Loucy (cell line): ENCODE measurements around the gene NME8.

Experiments
- H2AFZ ChIP-seq: fragments of 200-600 bp; sonication (generic); 2 replicates; pipeline ENCODE4 v1.6.0; 2016; ENCODE audit warnings: antibody characterized with exemption, mild to moderate bottlenecking, low read length, moderate library complexity
- H3F3A ChIP-seq: fragments of 200-600 bp; 2 replicates; pipeline ENCODE4 v1.6.0; 2016; ENCODE audit warnings: antibody characterized with exemption, low read depth, mild to moderate bottlenecking
- H3K27me3 ChIP-seq: fragments of 200-600 bp; sonication (generic); 2 replicates; pipeline ENCODE4 v1.6.1; 2014; ENCODE audit warnings: low read length, mild to moderate bottlenecking; ENCODE audit not compliant: insufficient read depth, poor library complexity, severe bottlenecking
- H3K36me3 ChIP-seq: fragments of 200-600 bp; sonication (generic); 2 replicates; pipeline ENCODE4 v1.6.1; 2016; ENCODE audit warnings: low read length; ENCODE audit not compliant: insufficient read depth
- H3K4me1 ChIP-seq: fragments of 200-600 bp; sonication (generic); 2 replicates; pipeline ENCODE4 v1.5.1; 2014; ENCODE audit warnings: low read length, mild to moderate bottlenecking; ENCODE audit not compliant: insufficient read depth, poor library complexity, severe bottlenecking
- H3K4me2 ChIP-seq: fragments of 200-600 bp; sonication (generic); 2 replicates; pipeline ENCODE4 v1.6.0; 2014; ENCODE audit warnings: antibody characterized with exemption, low read length, low read depth, mild to moderate bottlenecking; ENCODE audit not compliant: poor library complexity, severe bottlenecking
- H3K4me3 ChIP-seq: fragments of 200-600 bp; sonication (generic); 2 replicates; pipeline ENCODE4 v1.5.1; 2014; ENCODE audit warnings: low read length, mild to moderate bottlenecking, mixed read lengths; ENCODE audit not compliant: poor library complexity, severe bottlenecking
- H3K79me2 ChIP-seq: fragments of 200-600 bp; sonication (generic); 2 replicates; pipeline ENCODE4 v1.6.1; 2014; ENCODE audit warnings: low read length; ENCODE audit not compliant: insufficient read depth
- H3K9ac ChIP-seq: fragments of 200-600 bp; sonication (generic); 2 replicates; pipeline ENCODE4 v1.6.0; 2014; ENCODE audit warnings: mild to moderate bottlenecking, low read depth, low read length, moderate library complexity; ENCODE audit not compliant: poor library complexity, severe bottlenecking
- H3K9me2 ChIP-seq: fragments of 200-600 bp; sonication (generic); replicated peaks from 2 replicates; pipeline ENCODE4 v1.6.1; 2016; ENCODE audit warnings: low read depth, low read length, mixed read lengths
- H3K9me3 ChIP-seq: fragments of 200-600 bp; sonication (generic); 2 replicates; pipeline ENCODE4 v1.6.1; 2014; ENCODE audit warnings: mild to moderate bottlenecking, antibody characterized with exemption, low read length, low read depth; ENCODE audit not compliant: insufficient read depth
- H4K20me1 ChIP-seq: fragments of 200-600 bp; sonication (generic); 2 replicates; pipeline ENCODE4 v1.6.0; 2014; ENCODE audit warnings: antibody characterized with exemption, low read length, mild to moderate bottlenecking; ENCODE audit not compliant: insufficient read depth, poor library complexity, severe bottlenecking
- EZH2phosphoT487 ChIP-seq: fragments of 200-600 bp; IDR thresholded peaks from 2 replicates; pipeline ENCODE4 v1.6.1; 2018; ENCODE audit warnings: antibody characterized with exemption, mild to moderate bottlenecking, moderate library complexity, borderline replicate concordance
- TF ChIP-seq, protein P1 (sequence below): fragments of 200-600 bp; sonication (generic); conservative IDR thresholded peaks from 2 replicates; pipeline ENCODE4 v1.5.1; 2014; ENCODE audit warnings: mild to moderate bottlenecking, antibody characterized with exemption, low read length

Gene NME8

DNA sequence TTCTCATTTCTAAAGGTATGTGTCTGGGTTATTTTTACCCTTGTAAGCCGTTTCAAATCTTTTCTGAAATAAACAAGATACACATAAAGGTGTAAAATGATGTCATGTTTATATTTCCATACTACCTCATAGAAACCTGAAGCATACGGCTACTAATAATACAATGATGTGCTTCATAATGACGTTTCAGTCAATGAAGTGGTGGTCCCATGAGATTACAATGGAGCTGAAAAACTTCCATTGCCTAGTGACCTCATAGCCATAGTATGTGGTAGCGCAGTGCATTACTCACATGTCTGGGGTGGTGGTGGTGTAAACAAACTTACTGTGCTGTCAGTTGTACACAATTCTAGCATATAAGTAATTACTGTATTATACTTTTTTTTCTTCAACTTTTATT is 96.9 kb downstream of the NME8 start:
- no peaks in the 10 kb centered on the region for H3F3A ChIP-seq
- no peak for TF ChIP-seq EZH2phosphoT487
- TF ChIP-seq, protein P1, sequence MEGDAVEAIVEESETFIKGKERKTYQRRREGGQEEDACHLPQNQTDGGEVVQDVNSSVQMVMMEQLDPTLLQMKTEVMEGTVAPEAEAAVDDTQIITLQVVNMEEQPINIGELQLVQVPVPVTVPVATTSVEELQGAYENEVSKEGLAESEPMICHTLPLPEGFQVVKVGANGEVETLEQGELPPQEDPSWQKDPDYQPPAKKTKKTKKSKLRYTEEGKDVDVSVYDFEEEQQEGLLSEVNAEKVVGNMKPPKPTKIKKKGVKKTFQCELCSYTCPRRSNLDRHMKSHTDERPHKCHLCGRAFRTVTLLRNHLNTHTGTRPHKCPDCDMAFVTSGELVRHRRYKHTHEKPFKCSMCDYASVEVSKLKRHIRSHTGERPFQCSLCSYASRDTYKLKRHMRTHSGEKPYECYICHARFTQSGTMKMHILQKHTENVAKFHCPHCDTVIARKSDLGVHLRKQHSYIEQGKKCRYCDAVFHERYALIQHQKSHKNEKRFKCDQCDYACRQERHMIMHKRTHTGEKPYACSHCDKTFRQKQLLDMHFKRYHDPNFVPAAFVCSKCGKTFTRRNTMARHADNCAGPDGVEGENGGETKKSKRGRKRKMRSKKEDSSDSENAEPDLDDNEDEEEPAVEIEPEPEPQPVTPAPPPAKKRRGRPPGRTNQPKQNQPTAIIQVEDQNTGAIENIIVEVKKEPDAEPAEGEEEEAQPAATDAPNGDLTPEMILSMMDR, result no peak

DNA sequence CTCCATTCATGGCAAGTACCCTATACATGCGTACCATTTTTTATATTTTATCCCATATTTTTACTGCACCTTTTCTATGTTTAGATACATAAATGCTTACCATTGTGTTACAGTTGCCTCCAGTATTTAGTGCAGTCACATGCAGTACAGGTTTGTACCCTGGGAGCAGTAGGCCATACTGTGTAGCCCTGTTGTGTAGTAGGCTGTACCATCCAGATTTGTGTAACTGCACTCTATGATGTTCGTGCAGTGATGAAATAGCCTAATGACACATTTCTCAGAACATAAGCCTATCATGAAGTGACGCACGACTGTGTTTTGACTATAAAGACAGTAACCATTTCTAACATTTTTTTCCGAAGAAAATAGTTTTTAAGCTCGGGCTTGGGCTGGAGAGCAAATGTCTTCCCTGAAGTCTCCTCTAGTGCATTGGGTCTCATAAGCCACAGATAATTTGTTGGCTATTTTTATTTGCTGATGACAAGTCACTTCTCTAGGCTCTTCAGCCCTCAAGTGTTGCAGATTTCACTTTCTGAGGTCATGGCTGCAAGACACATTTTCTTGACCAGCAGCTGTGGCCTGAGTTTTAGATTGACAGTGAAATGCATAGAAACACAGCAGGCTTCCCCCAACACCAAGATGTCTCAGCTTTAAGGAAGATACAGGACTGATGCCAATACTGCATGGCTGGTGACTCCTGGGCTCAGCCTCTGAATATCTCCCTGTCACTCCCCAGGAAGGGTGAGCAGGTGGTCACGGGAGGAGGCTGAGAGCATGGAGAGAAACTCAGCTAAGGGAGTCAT is 98.9 kb downstream of the NME8 start:
- Histone ChIP-seq H3K4me2 (no peak overlapping the region), H3K4me1 (peaks cover 11% of the 10 kb centered on the region), H3K79me2 (peaks cover 53% of the 10 kb centered on the region; the same call in 1 of the 2 replicates), H3K36me3 (peaks cover 15% of the 10 kb centered on the region; the same call in 1 of the 2 replicates), H3K27me3 (no peaks in the 10 kb centered on the region), H3F3A (no peaks in the 10 kb centered on the region), H3K9me3 (no peaks in the 10 kb centered on the region), H3K9ac (no peak overlapping the region), H3K4me3 (no peak overlapping the region), H4K20me1 (no peaks in the 10 kb centered on the region), H2AFZ (no peak overlapping the region), H3K9me2 (no peaks in the 10 kb centered on the region)
- TF ChIP-seq, protein P1, result no peak
- TF ChIP-seq EZH2phosphoT487, result no peak

More for the DNA sequence above, 96.9 kb downstream of the NME8 start:
- no peaks in the 10 kb centered on the region for H3K9me3 ChIP-seq
- no peak overlapping the region for H3K4me2 ChIP-seq
- H3K4me1 ChIP-seq, result no peaks in the 10 kb centered on the region
- H3K36me3 ChIP-seq, result peaks cover 13% of the 10 kb centered on the region; the same call in 1 of the 2 replicates
- no peak overlapping the region for H2AFZ ChIP-seq
- no peaks in the 10 kb centered on the region for H3K27me3 ChIP-seq
- H3K9me2 ChIP-seq, result no peaks in the 10 kb centered on the region
- peaks cover 62% of the 10 kb centered on the region; the same call in 1 of the 2 replicates for H3K79me2 ChIP-seq
- H3K9ac ChIP-seq, result no peak overlapping the region
- no peaks in the 10 kb centered on the region for H4K20me1 ChIP-seq
- H3K4me3 ChIP-seq, result no peak overlapping the region

DNA sequence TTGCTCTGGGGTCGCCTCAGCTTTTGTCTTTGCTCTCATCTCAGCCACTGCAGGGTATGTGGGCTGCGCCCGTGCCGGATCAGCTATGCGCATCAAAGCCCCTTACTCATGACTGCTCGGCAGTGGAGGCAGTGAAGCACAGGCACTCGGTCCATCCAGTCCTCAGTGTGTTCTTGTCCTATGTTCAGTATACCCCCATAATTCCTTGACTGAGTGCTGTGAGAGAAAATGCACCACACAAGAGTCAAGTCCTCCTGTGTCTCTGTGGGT is 99.5 kb downstream of the NME8 start:
- H4K20me1 ChIP-seq, result no peaks in the 10 kb centered on the region
- peaks cover 15% of the 10 kb centered on the region; the same call in 1 of the 2 replicates for H3K36me3 ChIP-seq

More for the DNA sequence above, 99.5 kb downstream of the NME8 start:
- H3K4me3 ChIP-seq, result no peak overlapping the region
- H3K79me2 ChIP-seq, result peaks cover 50% of the 10 kb centered on the region; the same call in 1 of the 2 replicates
- H3K9me3 ChIP-seq, result no peaks in the 10 kb centered on the region
- no peaks in the 10 kb centered on the region for H3K9me2 ChIP-seq
- no peaks in the 10 kb centered on the region for H3K27me3 ChIP-seq
- H3K4me2 ChIP-seq, result no peak overlapping the region
- no peak overlapping the region for H3K9ac ChIP-seq
- H3F3A ChIP-seq, result no peaks in the 10 kb centered on the region
- peaks cover 16% of the 10 kb centered on the region for H3K4me1 ChIP-seq
- H2AFZ ChIP-seq, result no peak overlapping the region
- TF ChIP-seq EZH2phosphoT487, result no peak
- TF ChIP-seq, protein P1, result no peak
